GM19438 (cell line): Measurements from ENCODE around the gene OR56A5.

ENCODE experiments used
- ATAC-seq: cut with Tn5 transposase; IDR thresholded peaks from one replicate; pipeline ENCODE4 v1.9.1; 2021; ENCODE audit warnings: low read depth; ENCODE audit not compliant: unreplicated experiment

OR56A5 gene

GRCh38 chr11:5933116-5933515 is 35.2 kb downstream of the OR56A5 start:
- ATAC-seq = no peak

DNA sequence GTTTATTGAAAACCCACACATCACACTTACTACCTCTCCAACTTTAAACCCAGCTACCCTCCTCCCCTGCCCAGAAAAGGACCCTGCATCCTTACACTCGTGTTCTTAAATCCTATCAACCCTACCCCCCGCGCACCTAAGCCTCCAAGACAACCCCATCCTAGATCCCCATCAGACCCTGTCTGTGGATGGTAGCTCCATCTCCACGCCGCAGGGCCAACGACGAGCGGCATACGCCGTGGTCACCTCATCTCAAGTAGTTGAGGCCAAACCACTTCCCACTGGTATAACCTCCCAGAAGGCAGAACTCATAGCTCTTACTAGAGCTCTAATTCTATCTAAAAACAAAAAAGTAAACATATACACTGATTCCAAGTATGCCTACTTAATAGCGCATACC is 35.6 kb downstream of the OR56A5 start:
- ATAC-seq = no peak

DNA sequence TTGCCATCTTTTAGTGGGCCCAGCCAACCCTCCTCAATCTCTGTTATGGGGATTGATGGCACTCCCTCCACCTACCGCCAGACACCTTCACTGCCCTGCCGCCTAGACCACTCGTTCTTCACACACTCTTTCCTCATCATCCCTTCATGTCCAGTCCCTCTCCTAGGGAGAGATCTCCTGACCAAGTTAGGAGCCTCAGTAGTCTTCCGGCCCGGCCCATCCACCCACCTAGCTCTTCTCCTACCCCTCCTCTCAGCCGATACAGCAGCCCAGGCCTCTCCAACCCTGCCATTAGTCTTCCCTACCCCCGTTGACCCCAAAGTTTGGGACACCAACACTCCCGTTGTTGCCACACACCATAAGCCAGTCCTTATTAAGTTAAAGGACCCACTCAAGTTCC is 37.2 kb downstream of the OR56A5 start:
- ATAC-seq = no peak

DNA sequence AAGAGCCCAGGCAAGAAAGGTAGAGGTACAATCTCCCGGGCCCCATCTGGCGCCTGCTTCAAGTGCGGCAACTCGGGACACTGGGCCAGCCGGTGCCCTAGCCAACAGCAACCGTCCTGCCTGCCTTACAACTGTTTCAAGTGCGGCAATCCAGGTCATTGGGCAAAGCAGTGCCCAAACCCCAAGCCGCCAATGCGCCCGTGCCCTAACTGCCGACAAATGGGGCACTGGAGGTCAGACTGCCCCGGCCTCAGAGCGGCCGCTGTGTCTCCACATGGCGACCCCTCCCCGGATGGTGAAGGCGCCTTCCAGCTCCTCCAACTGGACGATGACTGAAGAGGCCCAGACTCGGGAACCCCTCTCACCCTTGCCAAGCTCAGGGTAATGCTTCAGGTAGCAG is 37.7 kb downstream of the OR56A5 start:
- no peak for ATAC-seq

GRCh38 chr11:5929571-5930368 is 38.5 kb downstream of the OR56A5 start:
- no peak for ATAC-seq

DNA sequence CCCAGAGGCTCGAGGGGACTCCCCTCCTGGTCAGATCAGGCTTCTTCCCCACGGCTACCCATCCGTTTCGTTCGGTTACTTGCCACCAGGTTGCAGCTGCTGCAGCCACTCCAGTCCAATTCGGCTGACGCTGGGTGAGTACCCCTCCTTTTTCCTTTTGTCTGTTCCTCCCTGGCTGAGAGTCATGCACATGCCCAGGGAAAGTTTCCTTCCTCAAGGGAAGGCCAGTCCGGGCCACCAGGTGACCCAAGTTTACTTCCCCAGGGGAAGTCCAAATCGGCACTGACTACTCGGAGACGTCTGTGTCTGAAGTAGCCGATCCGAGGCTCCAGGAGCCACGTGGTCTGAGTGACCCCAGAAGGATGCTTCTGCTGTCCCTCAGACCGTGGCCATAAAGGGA is 39.5 kb downstream of the OR56A5 start:
- no peak for ATAC-seq

DNA sequence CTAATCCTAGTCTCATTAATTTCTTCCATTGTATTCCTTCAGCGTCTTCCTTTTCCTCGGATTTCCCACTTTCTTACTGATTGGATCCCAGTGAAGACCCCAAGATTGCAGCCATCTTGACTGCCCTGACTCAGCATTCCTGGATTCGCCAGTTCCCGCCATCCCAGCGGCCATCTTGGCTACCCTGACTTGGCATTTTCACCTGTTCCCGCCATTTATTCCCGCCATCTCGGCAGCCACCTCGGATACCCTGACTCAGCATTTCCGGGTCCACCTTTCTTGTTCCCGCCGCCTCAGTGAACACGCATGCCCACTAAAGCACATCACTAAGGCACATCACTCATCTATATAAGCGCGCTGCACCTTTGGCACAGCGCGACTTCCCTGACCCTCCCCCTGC is 40.0 kb downstream of the OR56A5 start:
- ATAC-seq = no peak

- no peak for ATAC-seq
Measured at GRCh38 chr11:5923794-5924193, 44.5 kb downstream of the OR56A5 start.

DNA sequence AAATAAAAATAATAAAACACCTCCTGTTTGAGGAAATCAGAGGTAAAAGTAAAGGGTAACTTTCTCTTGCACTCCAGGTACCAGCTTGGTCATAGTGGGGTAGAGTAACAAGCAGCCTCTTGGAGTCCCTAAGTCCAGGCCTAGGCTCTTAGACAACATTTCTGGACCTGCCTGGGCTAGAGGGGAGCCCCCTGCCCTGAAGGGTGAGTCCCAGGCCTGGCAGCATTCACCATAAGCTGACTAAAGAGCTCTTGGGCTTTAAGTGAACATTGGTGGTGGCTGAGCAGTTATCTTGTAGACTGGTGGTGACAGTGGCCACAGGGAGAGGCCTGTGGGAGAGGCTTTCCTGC is 44.9 kb downstream of the OR56A5 start:
- ATAC-seq = no peak

- no peak for ATAC-seq
Measured at GRCh38 chr11:5922749-5923426, 45.4 kb downstream of the OR56A5 start.
